ENCODE data around the gene FBXL20. TPM values are rescaled to one million over a fixed set of nuclear protein-coding genes. Genes with fewer than 3 reads are reported as not detected.

FBXL20 gene
- total RNA-seq, 1 donor: 20.3 TPM

DNA sequence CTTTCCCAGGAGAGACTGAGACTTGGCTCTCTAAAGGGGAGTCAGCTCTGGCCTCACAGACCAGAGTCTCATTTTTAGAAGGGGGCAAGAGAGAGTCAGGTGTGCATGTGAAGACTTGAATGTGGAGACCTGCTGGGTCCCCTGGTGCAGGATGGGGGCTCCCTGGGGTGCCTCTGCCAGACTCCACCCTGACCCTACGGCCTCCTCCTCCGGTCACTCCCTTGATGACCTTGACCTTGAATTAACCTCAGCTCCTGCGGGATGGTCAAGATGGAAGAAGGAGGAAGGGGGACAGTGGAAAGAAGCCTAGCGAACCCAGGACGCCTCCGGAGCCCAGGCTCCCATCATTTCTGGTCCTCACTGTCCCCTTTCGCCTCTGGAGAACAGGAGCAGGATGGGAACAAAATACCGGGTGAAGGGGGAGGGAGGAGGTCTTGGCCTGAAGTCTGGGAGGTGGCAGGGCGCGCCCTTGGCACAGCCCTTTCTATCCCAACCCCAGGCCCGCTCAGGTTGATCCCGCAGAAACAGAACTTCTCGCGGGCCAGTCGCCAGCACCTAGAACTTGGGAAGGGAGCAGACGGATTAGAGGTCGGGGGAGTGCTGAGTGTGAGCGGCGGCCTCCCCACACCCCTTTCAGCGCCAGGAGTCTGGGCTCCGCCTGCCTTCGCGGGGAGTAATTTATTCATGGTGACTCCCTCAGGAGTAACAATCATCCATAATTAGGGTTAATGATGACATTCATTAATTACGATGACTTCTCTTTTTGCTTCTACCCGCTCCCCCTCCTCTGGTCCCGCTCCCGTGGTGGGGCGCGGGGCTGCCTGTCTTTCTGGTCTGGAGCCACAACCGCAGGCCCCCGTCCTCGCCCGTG lies 177.3 kb downstream of the FBXL20 start:
- H3K4me3 ChIP-seq (ENCODE audit: insufficient read depth, low read length): no peak overlapping the region
- peaks cover 4% of the 10 kb centered on the region for H4K20me1 ChIP-seq (ENCODE audit: insufficient read depth, low read length)
- no peaks in the 10 kb centered on the region for H3K79me2 ChIP-seq (ENCODE audit: insufficient read depth, low read length)
- H3K4me1 ChIP-seq (ENCODE audit: insufficient read depth, low read length): peaks cover 19% of the 10 kb centered on the region
- H3K9me3 ChIP-seq (ENCODE audit: low read depth, low read length): no peaks in the 10 kb centered on the region
- no peaks in the 10 kb centered on the region for H3K36me3 ChIP-seq (ENCODE audit: insufficient read depth, low read length)
- no peak overlapping the region for H3K4me2 ChIP-seq (ENCODE audit: insufficient read depth, low read length)
- TF ChIP-seq, protein P1, sequence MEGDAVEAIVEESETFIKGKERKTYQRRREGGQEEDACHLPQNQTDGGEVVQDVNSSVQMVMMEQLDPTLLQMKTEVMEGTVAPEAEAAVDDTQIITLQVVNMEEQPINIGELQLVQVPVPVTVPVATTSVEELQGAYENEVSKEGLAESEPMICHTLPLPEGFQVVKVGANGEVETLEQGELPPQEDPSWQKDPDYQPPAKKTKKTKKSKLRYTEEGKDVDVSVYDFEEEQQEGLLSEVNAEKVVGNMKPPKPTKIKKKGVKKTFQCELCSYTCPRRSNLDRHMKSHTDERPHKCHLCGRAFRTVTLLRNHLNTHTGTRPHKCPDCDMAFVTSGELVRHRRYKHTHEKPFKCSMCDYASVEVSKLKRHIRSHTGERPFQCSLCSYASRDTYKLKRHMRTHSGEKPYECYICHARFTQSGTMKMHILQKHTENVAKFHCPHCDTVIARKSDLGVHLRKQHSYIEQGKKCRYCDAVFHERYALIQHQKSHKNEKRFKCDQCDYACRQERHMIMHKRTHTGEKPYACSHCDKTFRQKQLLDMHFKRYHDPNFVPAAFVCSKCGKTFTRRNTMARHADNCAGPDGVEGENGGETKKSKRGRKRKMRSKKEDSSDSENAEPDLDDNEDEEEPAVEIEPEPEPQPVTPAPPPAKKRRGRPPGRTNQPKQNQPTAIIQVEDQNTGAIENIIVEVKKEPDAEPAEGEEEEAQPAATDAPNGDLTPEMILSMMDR (IDR thresholded peaks at IDR 0.05; ENCODE audit: extremely low read depth, low read depth, low read length): no peak
- H3K27ac ChIP-seq (ENCODE audit: low read depth, low read length): no peak overlapping the region
- DNase-seq (ENCODE audit: insufficient read length, low spot score, missing footprints): peak; percentile 79
- no peak overlapping the region for H2AFZ ChIP-seq (ENCODE audit: low read length)
- peaks cover 12% of the 10 kb centered on the region for H3K27me3 ChIP-seq (ENCODE audit: insufficient read depth, low read length)

DNA sequence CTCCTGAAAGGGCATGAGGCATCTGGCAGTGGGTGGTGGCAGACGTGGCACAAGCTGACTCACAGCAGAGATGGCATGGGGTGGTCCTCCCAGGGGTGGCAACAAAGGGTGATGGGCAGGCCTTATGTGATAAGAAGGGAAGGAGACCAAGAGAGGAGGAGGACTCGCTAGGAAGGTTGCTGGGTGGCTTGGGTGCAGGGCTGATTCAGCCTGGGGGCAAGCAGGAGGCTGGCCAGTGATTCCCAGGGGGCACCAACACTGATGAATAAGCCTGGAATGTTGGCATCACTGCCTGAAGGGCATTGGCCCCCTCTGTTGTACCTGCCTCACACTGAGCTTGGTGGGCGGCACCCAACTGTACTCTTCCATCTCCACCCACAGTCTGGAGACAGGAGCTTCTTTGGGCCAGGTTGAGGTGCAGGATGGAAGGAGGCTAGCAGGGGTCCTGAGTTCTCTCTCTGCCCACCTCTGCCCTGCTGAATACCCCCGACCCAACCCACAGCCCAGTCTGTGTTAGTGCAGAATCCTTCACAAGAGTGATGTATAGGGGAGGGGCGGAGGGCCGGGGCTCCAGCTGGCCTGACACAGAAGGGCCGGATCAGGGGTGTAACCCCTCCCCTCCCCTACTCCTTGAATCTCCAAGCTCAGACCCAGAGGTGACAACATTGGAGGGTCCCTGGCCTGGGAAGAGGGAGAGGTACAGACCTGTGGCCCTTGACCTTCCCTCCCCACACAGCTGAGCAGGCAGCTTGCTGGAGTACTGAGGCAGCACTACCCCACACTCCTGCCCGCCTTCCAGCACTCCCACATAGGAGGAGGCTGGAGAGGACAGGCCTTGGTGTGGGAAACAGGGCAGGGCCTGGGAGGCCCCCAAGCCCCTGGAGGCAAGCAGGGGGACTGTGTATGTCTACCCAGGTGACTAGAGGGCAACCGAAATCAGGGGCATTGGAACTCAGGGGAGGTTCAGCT lies 178.3 kb downstream of the FBXL20 start:
- no peak overlapping the region for H3K4me3 ChIP-seq (ENCODE audit: insufficient read depth, low read length)
- H3K27me3 ChIP-seq (ENCODE audit: insufficient read depth, low read length): peaks cover 12% of the 10 kb centered on the region
- peaks cover 4% of the 10 kb centered on the region for H4K20me1 ChIP-seq (ENCODE audit: insufficient read depth, low read length)
- H3K27ac ChIP-seq (ENCODE audit: low read depth, low read length): no peak overlapping the region
- DNase-seq (ENCODE audit: insufficient read length, low spot score, missing footprints): peak; percentile 93
- no peaks in the 10 kb centered on the region for H3K9me3 ChIP-seq (ENCODE audit: low read depth, low read length)
- H3K4me1 ChIP-seq (ENCODE audit: insufficient read depth, low read length): peaks cover 16% of the 10 kb centered on the region
- H3K36me3 ChIP-seq (ENCODE audit: insufficient read depth, low read length): no peaks in the 10 kb centered on the region
- H3K4me2 ChIP-seq (ENCODE audit: insufficient read depth, low read length): no peak overlapping the region
- H3K79me2 ChIP-seq (ENCODE audit: insufficient read depth, low read length): no peaks in the 10 kb centered on the region
- H2AFZ ChIP-seq (ENCODE audit: low read length): no peak overlapping the region
- TF ChIP-seq, protein P1 (IDR thresholded peaks at IDR 0.05; ENCODE audit: extremely low read depth, low read depth, low read length): no peak

DNA sequence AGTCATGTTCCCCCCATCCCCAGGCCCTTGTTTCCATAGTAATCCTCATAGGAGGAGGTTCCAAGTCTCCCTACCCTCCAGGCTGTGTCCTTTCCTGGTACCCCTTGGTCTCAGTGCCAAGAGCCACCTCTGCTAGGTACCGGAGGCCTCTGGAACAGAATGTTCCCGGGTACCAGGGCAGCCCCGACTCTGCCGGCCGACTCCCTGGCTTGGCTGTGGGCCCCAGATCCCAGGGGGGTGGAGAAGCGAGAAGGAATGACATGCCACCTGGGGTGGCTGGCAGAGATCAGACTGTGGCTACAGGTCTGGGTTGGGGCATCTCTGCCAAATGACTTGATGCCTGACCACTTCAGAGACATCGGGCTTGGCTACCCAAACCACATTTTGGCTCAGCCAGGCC lies 179.3 kb downstream of the FBXL20 start:
- no peak overlapping the region for H2AFZ ChIP-seq (ENCODE audit: low read length)
- H3K9me3 ChIP-seq (ENCODE audit: low read depth, low read length): no peaks in the 10 kb centered on the region
- DNase-seq (ENCODE audit: insufficient read length, low spot score, missing footprints): no peak
- peaks cover 4% of the 10 kb centered on the region for H4K20me1 ChIP-seq (ENCODE audit: insufficient read depth, low read length)
- H3K4me1 ChIP-seq (ENCODE audit: insufficient read depth, low read length): peaks cover 16% of the 10 kb centered on the region
- H3K4me2 ChIP-seq (ENCODE audit: insufficient read depth, low read length): no peak overlapping the region
- no peak overlapping the region for H3K27ac ChIP-seq (ENCODE audit: low read depth, low read length)
- peaks cover 12% of the 10 kb centered on the region for H3K27me3 ChIP-seq (ENCODE audit: insufficient read depth, low read length)
- TF ChIP-seq, protein P1 (IDR thresholded peaks at IDR 0.05; ENCODE audit: extremely low read depth, low read depth, low read length): no peak
- H3K4me3 ChIP-seq (ENCODE audit: insufficient read depth, low read length): no peak overlapping the region
- H3K36me3 ChIP-seq (ENCODE audit: insufficient read depth, low read length): no peaks in the 10 kb centered on the region
- no peaks in the 10 kb centered on the region for H3K79me2 ChIP-seq (ENCODE audit: insufficient read depth, low read length)
